ENCODE measurements around the gene LDHD. TPM values are rescaled to one million over a fixed set of nuclear protein-coding genes. Genes with fewer than 3 reads are reported as not detected.

The LDHD gene
- total and polyA plus RNA-seq, 9 donors: 2.1 to 25.4 (median 20.7) TPM

DNA sequence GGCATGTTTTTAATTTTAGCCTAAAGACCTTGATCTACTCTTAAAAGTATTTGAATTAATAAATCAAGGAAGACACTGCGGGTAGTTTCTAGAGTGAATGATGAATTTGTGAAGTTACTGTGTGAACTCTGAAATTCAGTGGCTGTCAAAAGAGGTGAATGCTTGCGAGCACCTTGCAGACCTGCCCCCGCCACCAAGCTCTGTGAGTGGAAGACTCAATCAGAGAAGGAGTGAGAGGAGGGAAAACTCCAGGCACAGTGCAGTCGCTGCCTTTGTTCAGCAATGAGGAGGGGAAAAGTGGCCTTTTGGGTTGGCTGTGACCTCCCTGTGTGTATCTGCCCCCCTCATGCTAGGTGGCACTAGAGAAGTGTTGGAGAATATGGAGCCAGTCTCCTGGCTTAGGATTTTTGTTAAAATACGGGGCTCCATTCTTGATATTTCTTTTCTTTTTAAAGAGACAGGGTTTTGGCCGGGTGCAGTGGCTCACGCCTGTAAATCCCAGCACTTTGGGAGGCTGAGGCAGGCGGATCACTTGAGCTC is 53.0 kb downstream of the LDHD start:
- no peaks in the 10 kb centered on the region for H3K27me3 ChIP-seq
- peaks cover 22% of the 10 kb centered on the region for H3K4me1 ChIP-seq (ENCODE audit: insufficient read depth)
- H3K27ac ChIP-seq: no peak overlapping the region
- H3K4me3 ChIP-seq: no peak overlapping the region
- DNase-seq: no peak
- no peaks in the 10 kb centered on the region for H3K36me3 ChIP-seq
- 95 to 98% (median 96%) methylated on average over 8 of the region's 8 CpGs for WGBS, 3 donors
- no peak for TF ChIP-seq EP300 (IDR thresholded peaks at IDR 0.05)
- TF ChIP-seq, protein P1, sequence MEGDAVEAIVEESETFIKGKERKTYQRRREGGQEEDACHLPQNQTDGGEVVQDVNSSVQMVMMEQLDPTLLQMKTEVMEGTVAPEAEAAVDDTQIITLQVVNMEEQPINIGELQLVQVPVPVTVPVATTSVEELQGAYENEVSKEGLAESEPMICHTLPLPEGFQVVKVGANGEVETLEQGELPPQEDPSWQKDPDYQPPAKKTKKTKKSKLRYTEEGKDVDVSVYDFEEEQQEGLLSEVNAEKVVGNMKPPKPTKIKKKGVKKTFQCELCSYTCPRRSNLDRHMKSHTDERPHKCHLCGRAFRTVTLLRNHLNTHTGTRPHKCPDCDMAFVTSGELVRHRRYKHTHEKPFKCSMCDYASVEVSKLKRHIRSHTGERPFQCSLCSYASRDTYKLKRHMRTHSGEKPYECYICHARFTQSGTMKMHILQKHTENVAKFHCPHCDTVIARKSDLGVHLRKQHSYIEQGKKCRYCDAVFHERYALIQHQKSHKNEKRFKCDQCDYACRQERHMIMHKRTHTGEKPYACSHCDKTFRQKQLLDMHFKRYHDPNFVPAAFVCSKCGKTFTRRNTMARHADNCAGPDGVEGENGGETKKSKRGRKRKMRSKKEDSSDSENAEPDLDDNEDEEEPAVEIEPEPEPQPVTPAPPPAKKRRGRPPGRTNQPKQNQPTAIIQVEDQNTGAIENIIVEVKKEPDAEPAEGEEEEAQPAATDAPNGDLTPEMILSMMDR (IDR thresholded peaks at IDR 0.05): no peak
- no peak for TF ChIP-seq POLR2A (IDR thresholded peaks at IDR 0.05)
- intact Hi-C loops (cut with DNase I): no loop called here
- H3K9me3 ChIP-seq: no peaks in the 10 kb centered on the region

DNA sequence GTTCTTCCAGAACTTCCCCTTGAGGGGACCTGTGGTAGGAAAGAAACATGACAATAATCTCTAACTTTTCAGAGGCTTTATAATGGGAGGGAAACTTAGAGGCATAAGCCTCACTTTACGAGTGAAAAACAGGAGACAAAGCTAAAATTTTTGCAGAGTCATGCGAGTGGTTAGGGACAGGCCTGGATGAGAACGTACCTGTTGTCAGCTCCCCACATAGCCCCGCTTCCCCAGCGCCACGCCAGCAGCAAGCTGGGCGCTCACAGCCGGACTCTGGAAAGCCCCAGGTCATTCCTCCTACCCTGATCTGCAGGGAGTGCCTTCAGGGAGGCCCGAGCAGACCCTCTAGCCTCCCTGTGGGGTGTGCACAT is 53.6 kb downstream of the LDHD start:
- TF ChIP-seq, protein P1 (IDR thresholded peaks at IDR 0.05): no peak
- TF ChIP-seq POLR2A (IDR thresholded peaks at IDR 0.05): no peak
- TF ChIP-seq EP300 (IDR thresholded peaks at IDR 0.05): no peak
- no peak for DNase-seq
- H3K27ac ChIP-seq: no peak overlapping the region
- no peak overlapping the region for H3K4me3 ChIP-seq
- WGBS, 3 donors: 94 to 99% (median 96%) methylated on average over 9 of the region's 9 CpGs
- peaks cover 22% of the 10 kb centered on the region for H3K4me1 ChIP-seq (ENCODE audit: insufficient read depth)
- intact Hi-C loops (cut with DNase I): no loop called here
- no peaks in the 10 kb centered on the region for H3K27me3 ChIP-seq
- no peaks in the 10 kb centered on the region for H3K9me3 ChIP-seq
- no peaks in the 10 kb centered on the region for H3K36me3 ChIP-seq

DNA sequence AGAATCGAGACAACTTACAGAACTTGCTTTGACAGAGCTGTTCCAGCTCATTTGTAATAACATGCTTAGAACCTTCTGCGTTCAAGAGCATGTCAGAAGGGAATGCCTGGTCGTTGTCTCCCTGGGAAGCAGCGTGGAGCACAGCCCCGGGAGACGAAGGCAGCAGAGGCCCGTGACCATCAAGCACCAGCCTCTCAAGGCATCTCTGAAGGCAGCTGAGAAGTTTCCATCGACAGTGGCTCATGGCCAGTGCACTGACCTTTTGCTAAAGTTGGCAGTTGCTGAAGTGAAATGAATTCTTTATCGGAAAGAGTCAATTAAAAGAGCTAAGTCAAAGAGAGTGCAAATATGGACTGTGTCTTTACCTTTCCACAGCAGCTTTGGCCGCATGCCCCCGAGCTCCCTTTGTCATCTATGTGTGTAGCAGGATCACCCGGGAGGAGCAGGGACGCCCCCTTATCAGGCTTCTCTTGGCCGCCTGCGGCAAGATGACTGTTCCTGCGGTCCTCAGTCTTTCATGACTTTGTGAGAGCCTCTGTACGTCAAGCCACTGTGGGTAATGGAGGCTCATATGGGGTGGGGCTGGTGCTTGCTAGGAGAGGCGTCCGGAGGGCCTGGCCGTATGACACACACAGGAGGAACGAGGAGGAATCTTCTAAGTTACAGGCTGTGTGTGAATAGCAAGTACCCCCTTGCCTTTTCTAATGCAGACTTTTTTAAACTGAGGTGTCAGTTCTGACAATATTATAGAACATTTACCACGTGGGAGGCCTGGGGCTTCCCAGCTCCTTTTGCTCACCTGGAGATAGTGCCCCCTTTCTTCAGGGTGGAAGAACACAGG is 54.2 kb downstream of the LDHD start:
- DNase-seq: peak; percentile 36 to 55 (median 42)
- no peaks in the 10 kb centered on the region for H3K36me3 ChIP-seq
- 55 to 60% (median 55%) methylated on average over 22 of the region's 22 CpGs for WGBS, 3 donors
- no peaks in the 10 kb centered on the region for H3K9me3 ChIP-seq
- no peaks in the 10 kb centered on the region for H3K27me3 ChIP-seq
- intact Hi-C loops (cut with DNase I): no loop called here
- H3K27ac ChIP-seq: peak overlapping the region in 1 of 2 donors; percentile 29
- no peak for TF ChIP-seq EP300 (IDR thresholded peaks at IDR 0.05)
- TF ChIP-seq, protein P1 (IDR thresholded peaks at IDR 0.05): no peak
- H3K4me3 ChIP-seq: no peak overlapping the region
- H3K4me1 ChIP-seq (ENCODE audit: insufficient read depth): peaks cover 22% of the 10 kb centered on the region

Other genes starting within 250 kb of the LDHD start
- gene WDR59, start 131.7 kb downstream of the LDHD start, total RNA-seq: 10 to 100 TPM; 23.6 to 82.3 (median 70.0) TPM
- 10 to 100 TPM; 24.7 to 56.0 TPM for gene WDR59, start 131.7 kb downstream of the LDHD start, polyA plus RNA-seq
- gene ZNRF1, start 117.8 kb downstream of the LDHD start, total RNA-seq: 10 to 100 TPM; 16.8 to 27.9 (median 25.0) TPM
- 10 to 100 TPM; 10.8 to 24.3 TPM for gene ZNRF1, start 117.8 kb downstream of the LDHD start, polyA plus RNA-seq
- 10 to 100 TPM in 6 of 7 donors, 1 to 10 TPM in 1; 7.9 to 22.3 (median 13.5) TPM for gene ZFP1, start 31.7 kb upstream of the LDHD start, total RNA-seq
- gene ZFP1, start 31.7 kb upstream of the LDHD start, polyA plus RNA-seq: 10 to 100 TPM in 1 of 2 donors, 1 to 10 TPM in 1; 7.2 to 15.7 TPM
- gene CTRB2, start 90.4 kb upstream of the LDHD start, total RNA-seq: 10 to 100 TPM in 2 of 7 donors, 1 to 10 TPM in 1, under 1 TPM in 1, not detected in 3; 0.62 to 28.7 (median 11.6) TPM
- 1 to 10 TPM in 1 of 2 donors, not detected in 1; 1.1 TPM for gene CTRB2, start 90.4 kb upstream of the LDHD start, polyA plus RNA-seq
- gene CTRB1, start 102.2 kb upstream of the LDHD start, total RNA-seq: 10 to 100 TPM in 2 of 7 donors, 1 to 10 TPM in 1, under 1 TPM in 2, not detected in 2; 0.67 to 14.7 (median 3.1) TPM
- not detected for gene CTRB1, start 102.2 kb upstream of the LDHD start, polyA plus RNA-seq
- gene BCAR1, start 134.8 kb upstream of the LDHD start, total RNA-seq: 10 to 100 TPM; 22.2 to 90.2 (median 47.4) TPM
- 10 to 100 TPM in 1 of 2 donors, 1 to 10 TPM in 1; 2.4 to 30.3 TPM for gene BCAR1, start 134.8 kb upstream of the LDHD start, polyA plus RNA-seq